Measurements from ENCODE around the gene LTB.

The LTB gene

GRCh38 chr6:31546339-31546957 is 35.8 kb downstream of the LTB start, which contains the start of gene ATP6V1G2 (continued):
- no peak for TF ChIP-seq ZNF747 (tag by site-specific recombination; IDR thresholded peaks at IDR 0.05)
- TF ChIP-seq, protein P1, sequence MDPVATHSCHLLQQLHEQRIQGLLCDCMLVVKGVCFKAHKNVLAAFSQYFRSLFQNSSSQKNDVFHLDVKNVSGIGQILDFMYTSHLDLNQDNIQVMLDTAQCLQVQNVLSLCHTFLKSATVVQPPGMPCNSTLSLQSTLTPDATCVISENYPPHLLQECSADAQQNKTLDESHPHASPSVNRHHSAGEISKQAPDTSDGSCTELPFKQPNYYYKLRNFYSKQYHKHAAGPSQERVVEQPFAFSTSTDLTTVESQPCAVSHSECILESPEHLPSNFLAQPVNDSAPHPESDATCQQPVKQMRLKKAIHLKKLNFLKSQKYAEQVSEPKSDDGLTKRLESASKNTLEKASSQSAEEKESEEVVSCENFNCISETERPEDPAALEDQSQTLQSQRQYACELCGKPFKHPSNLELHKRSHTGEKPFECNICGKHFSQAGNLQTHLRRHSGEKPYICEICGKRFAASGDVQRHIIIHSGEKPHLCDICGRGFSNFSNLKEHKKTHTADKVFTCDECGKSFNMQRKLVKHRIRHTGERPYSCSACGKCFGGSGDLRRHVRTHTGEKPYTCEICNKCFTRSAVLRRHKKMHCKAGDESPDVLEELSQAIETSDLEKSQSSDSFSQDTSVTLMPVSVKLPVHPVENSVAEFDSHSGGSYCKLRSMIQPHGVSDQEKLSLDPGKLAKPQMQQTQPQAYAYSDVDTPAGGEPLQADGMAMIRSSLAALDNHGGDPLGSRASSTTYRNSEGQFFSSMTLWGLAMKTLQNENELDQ (tag by site-specific recombination; IDR thresholded peaks at IDR 0.05; ENCODE audit: low read depth) = no peak
- TF ChIP-seq GLI4 (tag by site-specific recombination; IDR thresholded peaks at IDR 0.05) = no peak
- TF ChIP-seq ZNF140 (tag by site-specific recombination; IDR thresholded peaks at IDR 0.05) = no peak
- TF ChIP-seq ZBTB17 (tag by site-specific recombination; IDR thresholded peaks at IDR 0.05) = peak; percentile 87
- TF ChIP-seq ZNF843 (tag by site-specific recombination; IDR thresholded peaks at IDR 0.05) = no peak
- no peak for TF ChIP-seq ZFP37 (tag by site-specific recombination; IDR thresholded peaks at IDR 0.05)
- peak; percentile 86 for TF ChIP-seq GLIS1 (tag by site-specific recombination; IDR thresholded peaks at IDR 0.05)
- no peak for TF ChIP-seq ZNF521 (tag by site-specific recombination; IDR thresholded peaks at IDR 0.05)
- TF ChIP-seq ZNF530 (tag by site-specific recombination; IDR thresholded peaks at IDR 0.05; ENCODE audit: low read depth) = no peak
- TF ChIP-seq ZIC2 (tag by site-specific recombination; IDR thresholded peaks at IDR 0.05) = peak; percentile 44; the same call in 1 of the 2 replicates
- no peak for TF ChIP-seq REPIN1 (tag by site-specific recombination; IDR thresholded peaks at IDR 0.05; ENCODE audit: low read depth)
- TF ChIP-seq ZBTB8A (tag by site-specific recombination; IDR thresholded peaks at IDR 0.05) = no peak; the same call in 1 of the 2 replicates
- no peak for TF ChIP-seq ZNF571 (tag by site-specific recombination; IDR thresholded peaks at IDR 0.05)
- no peak for TF ChIP-seq PRDM1 (tag by site-specific recombination; IDR thresholded peaks at IDR 0.05)
- TF ChIP-seq EGR2 (tag by site-specific recombination; IDR thresholded peaks at IDR 0.05; ENCODE audit: low read depth) = peak; percentile 34
- TF ChIP-seq ZNF510 (tag by site-specific recombination; IDR thresholded peaks at IDR 0.05; ENCODE audit: insufficient replicate concordance) = no peak
- no peak for TF ChIP-seq ZNF37A (tag by site-specific recombination; IDR thresholded peaks at IDR 0.05)
- no peak for TF ChIP-seq ZNF610 (tag by site-specific recombination; IDR thresholded peaks at IDR 0.05; ENCODE audit: borderline replicate concordance)
- TF ChIP-seq ZNF354C (tag by site-specific recombination; IDR thresholded peaks at IDR 0.05; ENCODE audit: borderline replicate concordance, low read depth) = no peak
- no peak for TF ChIP-seq ZNF670 (tag by site-specific recombination; IDR thresholded peaks at IDR 0.05; ENCODE audit: low read depth)
- TF ChIP-seq ZNF324 (tag by site-specific recombination; IDR thresholded peaks at IDR 0.05) = no peak
- no peak for TF ChIP-seq ZSCAN16 (tag by site-specific recombination; IDR thresholded peaks at IDR 0.05)
- peak; percentile 85; the same call in 1 of the 2 replicates for TF ChIP-seq ZEB2 (tag by site-specific recombination; IDR thresholded peaks at IDR 0.05)
- no peak for TF ChIP-seq ZNF391 (tag by site-specific recombination; IDR thresholded peaks at IDR 0.05; ENCODE audit: borderline replicate concordance, low read depth)
- TF ChIP-seq ZBTB20 (tag by site-specific recombination; IDR thresholded peaks at IDR 0.05) = peak; percentile 11; the same call in 1 of the 2 replicates
- TF ChIP-seq, protein P2, sequence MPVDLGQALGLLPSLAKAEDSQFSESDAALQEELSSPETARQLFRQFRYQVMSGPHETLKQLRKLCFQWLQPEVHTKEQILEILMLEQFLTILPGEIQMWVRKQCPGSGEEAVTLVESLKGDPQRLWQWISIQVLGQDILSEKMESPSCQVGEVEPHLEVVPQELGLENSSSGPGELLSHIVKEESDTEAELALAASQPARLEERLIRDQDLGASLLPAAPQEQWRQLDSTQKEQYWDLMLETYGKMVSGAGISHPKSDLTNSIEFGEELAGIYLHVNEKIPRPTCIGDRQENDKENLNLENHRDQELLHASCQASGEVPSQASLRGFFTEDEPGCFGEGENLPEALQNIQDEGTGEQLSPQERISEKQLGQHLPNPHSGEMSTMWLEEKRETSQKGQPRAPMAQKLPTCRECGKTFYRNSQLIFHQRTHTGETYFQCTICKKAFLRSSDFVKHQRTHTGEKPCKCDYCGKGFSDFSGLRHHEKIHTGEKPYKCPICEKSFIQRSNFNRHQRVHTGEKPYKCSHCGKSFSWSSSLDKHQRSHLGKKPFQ (tag by site-specific recombination; IDR thresholded peaks at IDR 0.05) = no peak; the same call in 1 of the 2 replicates
- no peak for TF ChIP-seq ZNF529 (tag by site-specific recombination; IDR thresholded peaks at IDR 0.05; ENCODE audit: insufficient replicate concordance)
- TF ChIP-seq ZNF174 (tag by site-specific recombination; IDR thresholded peaks at IDR 0.05) = no peak
- no peak for TF ChIP-seq MEIS1 (CRISPR knock-in tag; IDR thresholded peaks at IDR 0.05; ENCODE audit: borderline replicate concordance)
- no peak for TF ChIP-seq SP7 (tag by site-specific recombination; IDR thresholded peaks at IDR 0.05)
- peak; percentile 99 for TF ChIP-seq ZNF654 (tag by site-specific recombination; IDR thresholded peaks at IDR 0.05; ENCODE audit: low read depth)
- TF ChIP-seq, protein P3, sequence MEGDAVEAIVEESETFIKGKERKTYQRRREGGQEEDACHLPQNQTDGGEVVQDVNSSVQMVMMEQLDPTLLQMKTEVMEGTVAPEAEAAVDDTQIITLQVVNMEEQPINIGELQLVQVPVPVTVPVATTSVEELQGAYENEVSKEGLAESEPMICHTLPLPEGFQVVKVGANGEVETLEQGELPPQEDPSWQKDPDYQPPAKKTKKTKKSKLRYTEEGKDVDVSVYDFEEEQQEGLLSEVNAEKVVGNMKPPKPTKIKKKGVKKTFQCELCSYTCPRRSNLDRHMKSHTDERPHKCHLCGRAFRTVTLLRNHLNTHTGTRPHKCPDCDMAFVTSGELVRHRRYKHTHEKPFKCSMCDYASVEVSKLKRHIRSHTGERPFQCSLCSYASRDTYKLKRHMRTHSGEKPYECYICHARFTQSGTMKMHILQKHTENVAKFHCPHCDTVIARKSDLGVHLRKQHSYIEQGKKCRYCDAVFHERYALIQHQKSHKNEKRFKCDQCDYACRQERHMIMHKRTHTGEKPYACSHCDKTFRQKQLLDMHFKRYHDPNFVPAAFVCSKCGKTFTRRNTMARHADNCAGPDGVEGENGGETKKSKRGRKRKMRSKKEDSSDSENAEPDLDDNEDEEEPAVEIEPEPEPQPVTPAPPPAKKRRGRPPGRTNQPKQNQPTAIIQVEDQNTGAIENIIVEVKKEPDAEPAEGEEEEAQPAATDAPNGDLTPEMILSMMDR (tag by site-specific recombination; IDR thresholded peaks at IDR 0.05) = peak; percentile 87

Measured in HEK293 (cell line).